EL (cell line): ENCODE measurements around the gene SFSWAP.
"Not testable (repeated sequence)": the region's sequence is repeated elsewhere in the genome, so short reads cannot be mapped to it uniquely, and the experiment has no call there.

Experiments used
- DNase-seq: peaks from one replicate; pipeline ENCODE4 v3.0.0-alpha.2; 2016

SFSWAP gene

GRCh38 chr12:131710464-131711457, at the start of gene SFSWAP:
Gene SFSWAP (plus strand): TSS chr12:131711090. CDS start chr12:131711230, 140 bp downstream.
- DNase-seq = peak; percentile 74

GRCh38 chr12:131661170-131661985, 49.5 kb upstream of the SFSWAP start:
- not testable (repeated sequence) for DNase-seq

- not testable (repeated sequence) for DNase-seq
Observed at GRCh38 chr12:131661986-131662288, 49.0 kb upstream of the SFSWAP start.

- not testable (repeated sequence) for DNase-seq
Observed at GRCh38 chr12:131662346-131662745, 48.5 kb upstream of the SFSWAP start.

GRCh38 chr12:131665666-131666065, 45.2 kb upstream of the SFSWAP start:
- DNase-seq = not testable (repeated sequence)

- DNase-seq = not testable (repeated sequence)
Observed at GRCh38 chr12:131666486-131666885, 44.4 kb upstream of the SFSWAP start.

- not testable (repeated sequence) for DNase-seq
Observed at GRCh38 chr12:131666978-131667601, 43.8 kb upstream of the SFSWAP start.

- DNase-seq = no peak
Observed at GRCh38 chr12:131671276-131671675, 39.6 kb upstream of the SFSWAP start.

GRCh38 chr12:131671871-131672270, 39.0 kb upstream of the SFSWAP start:
- no peak for DNase-seq

- DNase-seq = no peak
Observed at GRCh38 chr12:131672311-131672940, 38.5 kb upstream of the SFSWAP start.

- no peak for DNase-seq
Observed at GRCh38 chr12:131672941-131673887, 37.7 kb upstream of the SFSWAP start.

- DNase-seq = peak; percentile 12
Observed at GRCh38 chr12:131673888-131674257, 37.0 kb upstream of the SFSWAP start.

- no peak for DNase-seq
Observed at GRCh38 chr12:131674373-131674772, 36.5 kb upstream of the SFSWAP start.

GRCh38 chr12:131675126-131676080, 35.5 kb upstream of the SFSWAP start:
- DNase-seq = no peak

GRCh38 chr12:131676544-131676943, 34.3 kb upstream of the SFSWAP start:
- DNase-seq = no peak

GRCh38 chr12:131677067-131677466, 33.8 kb upstream of the SFSWAP start:
- not testable (repeated sequence) for DNase-seq

- no peak for DNase-seq
Observed at GRCh38 chr12:131677699-131678098, 33.2 kb upstream of the SFSWAP start.

- DNase-seq = not testable (repeated sequence)
Observed at GRCh38 chr12:131678389-131679181, 32.3 kb upstream of the SFSWAP start.

GRCh38 chr12:131679186-131679585, 31.7 kb upstream of the SFSWAP start:
- DNase-seq = not testable (repeated sequence)
